ENCODE results near the gene MAP2K5.

- TF ChIP-seq CTCF (IDR thresholded peaks at IDR 0.05; ENCODE audit: insufficient read depth, low read depth, low read length) (no peak), EZH2 (IDR thresholded peaks at IDR 0.05; ENCODE audit: insufficient read depth, low read length) (no peak)
Observed at GRCh38 chr15:67777773-67778172, 235.3 kb downstream of the MAP2K5 start.

All from astrocyte (in vitro differentiated cells and primary cell).